IPS-15b (cell line): ENCODE measurements around the gene MCM5.

ENCODE experiments used
- H3K27me3 ChIP-seq: one replicate; pipeline ENCODE4 v1.6.1; 2013; ENCODE audit warnings: low read length; ENCODE audit not compliant: control insufficient read depth, insufficient read depth
- H3K36me3 ChIP-seq: one replicate; pipeline ENCODE4 v1.6.1; 2013; ENCODE audit warnings: low read length; ENCODE audit not compliant: control insufficient read depth, insufficient read depth
- H3K4me1 ChIP-seq: one replicate; pipeline ENCODE4 v1.6.1; 2013; ENCODE audit warnings: mild to moderate bottlenecking, low read length; ENCODE audit not compliant: control insufficient read depth, insufficient read depth
- H3K4me3 ChIP-seq: one replicate; pipeline ENCODE4 v1.5.1; 2013; ENCODE audit warnings: low read depth, low read length
- H3K9ac ChIP-seq: one replicate; pipeline ENCODE4 v1.6.1; 2013; ENCODE audit warnings: low read depth, mild to moderate bottlenecking, low read length
- H3K9me3 ChIP-seq: one replicate; pipeline ENCODE4 v1.6.1; 2013; ENCODE audit warnings: mild to moderate bottlenecking, low read length; ENCODE audit not compliant: control insufficient read depth, insufficient read depth

Gene MCM5

GRCh38 chr22:35409783-35410662 lies 10.1 kb downstream of the MCM5 start:
- Histone ChIP-seq H3K4me3 (no peak overlapping the region), H3K36me3 (peaks cover 84% of the 10 kb centered on the region), H3K9ac (no peak overlapping the region)

GRCh38 chr22:35410663-35411034 lies 10.7 kb downstream of the MCM5 start:
- no peak overlapping the region for H3K4me3 ChIP-seq
- H3K9ac ChIP-seq, result no peak overlapping the region
- H3K9me3 ChIP-seq, result no peaks in the 10 kb centered on the region

More at GRCh38 chr22:35409783-35410662, 10.1 kb downstream of the MCM5 start:
- Histone ChIP-seq H3K4me1 (no peaks in the 10 kb centered on the region), H3K27me3 (no peaks in the 10 kb centered on the region), H3K9me3 (no peaks in the 10 kb centered on the region)

DNA sequence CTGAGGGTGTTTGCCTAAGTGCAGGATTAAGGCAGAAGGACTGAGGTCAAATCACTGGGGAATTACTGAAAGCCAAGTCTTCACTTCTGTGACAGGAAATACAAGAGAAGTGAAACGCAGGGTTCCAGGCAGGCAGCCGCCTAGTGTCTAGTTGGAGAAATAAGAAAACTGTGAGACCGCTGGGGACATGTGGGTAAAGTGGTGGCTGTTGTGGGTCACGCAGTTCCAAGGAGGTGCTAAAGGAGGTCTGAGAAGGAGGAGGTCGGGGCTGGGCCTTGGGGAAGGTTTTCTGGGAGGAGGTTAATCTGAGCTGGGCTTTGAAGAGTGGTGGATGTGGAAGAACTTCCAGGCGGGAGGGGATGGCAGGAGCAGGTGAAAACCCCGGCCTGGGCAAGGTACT lies 11.2 kb downstream of the MCM5 start:
- H3K36me3 ChIP-seq, result peaks cover 93% of the 10 kb centered on the region
- no peaks in the 10 kb centered on the region for H3K4me1 ChIP-seq
- H3K27me3 ChIP-seq, result no peaks in the 10 kb centered on the region
- H3K4me3 ChIP-seq, result no peak overlapping the region
- no peak overlapping the region for H3K9ac ChIP-seq
- H3K9me3 ChIP-seq, result no peaks in the 10 kb centered on the region

More at GRCh38 chr22:35410663-35411034, 10.7 kb downstream of the MCM5 start:
- H3K27me3 ChIP-seq, result no peaks in the 10 kb centered on the region
- peaks cover 90% of the 10 kb centered on the region for H3K36me3 ChIP-seq
- no peaks in the 10 kb centered on the region for H3K4me1 ChIP-seq

DNA sequence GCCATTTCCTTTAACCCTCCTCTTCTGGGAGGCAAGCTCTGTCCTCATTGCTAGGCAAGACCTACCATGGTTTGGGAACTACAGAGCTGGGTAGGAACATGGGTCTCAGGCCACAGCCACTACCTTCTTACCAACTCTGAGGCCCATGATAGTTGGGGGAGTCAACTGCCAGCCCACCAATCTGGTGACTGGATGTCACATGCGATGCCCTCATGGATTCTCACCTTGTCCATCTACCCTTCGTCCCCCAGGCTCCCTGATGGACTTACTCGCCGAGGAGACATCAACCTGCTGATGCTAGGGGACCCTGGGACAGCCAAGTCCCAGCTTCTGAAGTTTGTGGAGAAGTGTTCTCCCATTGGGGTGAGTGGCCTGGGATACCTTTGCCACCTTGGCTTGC lies 13.7 kb downstream of the MCM5 start:
- peaks cover 91% of the 10 kb centered on the region for H3K36me3 ChIP-seq
- H3K27me3 ChIP-seq, result no peaks in the 10 kb centered on the region
- H3K4me3 ChIP-seq, result no peak overlapping the region
- no peak overlapping the region for H3K9ac ChIP-seq
- H3K4me1 ChIP-seq, result no peaks in the 10 kb centered on the region
- H3K9me3 ChIP-seq, result no peaks in the 10 kb centered on the region

DNA sequence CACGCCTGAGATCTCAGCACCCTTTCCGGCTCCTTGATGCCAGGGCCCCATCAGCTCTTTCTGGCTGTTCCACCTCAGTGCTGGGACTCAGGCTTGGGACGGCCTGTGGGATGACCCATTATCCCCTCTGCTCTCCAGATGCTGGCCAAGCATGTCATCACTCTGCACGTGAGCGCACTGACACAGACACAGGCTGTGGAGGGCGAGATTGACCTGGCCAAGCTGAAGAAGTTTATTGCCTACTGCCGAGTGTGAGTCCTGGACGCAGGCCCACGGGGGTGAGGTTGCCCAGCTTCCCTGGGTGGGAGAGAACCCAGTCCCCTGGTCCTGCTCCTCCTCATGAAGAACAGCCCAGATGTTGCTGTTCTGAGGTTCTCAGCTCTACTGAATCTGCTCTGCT lies 17.7 kb downstream of the MCM5 start:
- no peak overlapping the region for H3K4me3 ChIP-seq
- H3K36me3 ChIP-seq, result peaks cover 90% of the 10 kb centered on the region
- H3K4me1 ChIP-seq, result no peaks in the 10 kb centered on the region
- no peak overlapping the region for H3K9ac ChIP-seq
- H3K27me3 ChIP-seq, result no peaks in the 10 kb centered on the region
- no peaks in the 10 kb centered on the region for H3K9me3 ChIP-seq

DNA sequence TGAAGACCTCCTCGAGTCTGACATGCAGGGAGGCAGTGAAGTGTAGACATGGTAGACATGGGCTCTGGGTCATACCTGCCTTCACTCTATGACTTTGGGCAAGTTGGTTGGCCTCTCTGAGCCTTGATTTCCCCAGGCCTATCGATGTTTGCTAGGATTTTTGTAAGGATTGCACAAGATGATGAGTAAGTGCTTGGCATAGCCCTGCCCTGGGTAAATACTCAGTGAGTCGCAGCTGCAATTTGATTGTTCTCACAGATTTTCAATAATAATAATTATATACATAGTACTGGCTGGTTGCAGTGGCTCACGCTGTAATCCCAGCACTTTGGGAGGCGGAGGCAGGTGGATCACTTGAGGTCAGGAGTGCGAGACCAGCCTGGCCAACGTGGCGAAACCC lies 18.1 kb downstream of the MCM5 start:
- Histone ChIP-seq H3K4me3 (no peak overlapping the region), H3K27me3 (no peaks in the 10 kb centered on the region), H3K9ac (no peak overlapping the region), H3K36me3 (peaks cover 92% of the 10 kb centered on the region), H3K9me3 (no peaks in the 10 kb centered on the region), H3K4me1 (no peaks in the 10 kb centered on the region)

GRCh38 chr22:35418731-35419130 lies 18.8 kb downstream of the MCM5 start:
- Histone ChIP-seq H3K4me3 (no peak overlapping the region), H3K27me3 (no peaks in the 10 kb centered on the region), H3K4me1 (no peaks in the 10 kb centered on the region), H3K9ac (no peak overlapping the region), H3K36me3 (peaks cover 92% of the 10 kb centered on the region), H3K9me3 (no peaks in the 10 kb centered on the region)

GRCh38 chr22:35419756-35420155 lies 19.8 kb downstream of the MCM5 start:
- H3K4me3 ChIP-seq, result no peak overlapping the region
- peaks cover 95% of the 10 kb centered on the region for H3K36me3 ChIP-seq
- no peaks in the 10 kb centered on the region for H3K27me3 ChIP-seq
- H3K4me1 ChIP-seq, result no peaks in the 10 kb centered on the region
- H3K9ac ChIP-seq, result no peak overlapping the region
- H3K9me3 ChIP-seq, result no peaks in the 10 kb centered on the region

GRCh38 chr22:35421121-35421520 lies 21.2 kb downstream of the MCM5 start:
- Histone ChIP-seq H3K36me3 (peaks cover 92% of the 10 kb centered on the region), H3K27me3 (no peaks in the 10 kb centered on the region), H3K9me3 (no peaks in the 10 kb centered on the region), H3K4me1 (peaks cover 8% of the 10 kb centered on the region), H3K4me3 (no peak overlapping the region), H3K9ac (no peak overlapping the region)

DNA sequence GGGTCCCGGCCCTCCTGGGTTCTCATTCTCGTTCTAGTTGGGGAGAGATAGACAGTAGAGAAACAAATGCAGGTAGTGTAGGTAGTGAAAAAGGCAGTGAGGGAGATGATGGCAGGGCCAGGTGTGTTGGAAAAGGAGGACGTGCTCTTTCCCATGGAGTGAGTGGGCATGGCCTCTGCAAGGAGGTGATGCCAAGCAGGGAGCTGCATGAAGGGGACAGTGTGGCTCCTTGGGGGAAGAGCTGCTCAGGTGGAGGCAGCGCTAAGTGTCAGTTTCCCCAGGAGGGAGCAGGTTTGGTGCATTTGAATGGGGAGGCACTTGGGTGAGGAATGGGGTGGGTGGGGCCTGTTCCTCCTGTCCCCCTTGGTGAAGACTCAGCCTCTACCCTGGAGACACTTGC lies 22.2 kb downstream of the MCM5 start:
- Histone ChIP-seq H3K36me3 (peaks cover 82% of the 10 kb centered on the region), H3K4me1 (peaks cover 12% of the 10 kb centered on the region), H3K9me3 (no peaks in the 10 kb centered on the region), H3K9ac (peak overlapping the region; percentile 29), H3K4me3 (no peak overlapping the region), H3K27me3 (no peaks in the 10 kb centered on the region)

DNA sequence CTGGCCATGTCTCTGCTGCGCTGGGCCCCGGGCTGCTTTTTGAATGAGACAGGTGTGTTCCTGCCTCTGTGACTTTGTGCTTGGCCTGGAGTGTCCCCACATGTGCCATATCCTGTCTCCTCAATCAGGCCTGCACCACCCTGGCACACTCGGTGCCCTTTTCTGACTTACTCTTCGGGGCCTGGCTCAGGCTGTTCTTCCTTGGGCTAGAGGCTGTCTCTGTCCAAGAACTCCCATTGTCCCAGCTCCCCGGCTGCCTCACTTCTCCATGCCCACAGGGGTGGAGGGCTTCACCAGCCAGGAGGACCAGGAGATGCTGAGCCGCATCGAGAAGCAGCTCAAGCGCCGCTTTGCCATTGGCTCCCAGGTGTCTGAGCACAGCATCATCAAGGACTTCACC lies 23.0 kb downstream of the MCM5 start:
- H3K27me3 ChIP-seq, result no peaks in the 10 kb centered on the region
- no peaks in the 10 kb centered on the region for H3K9me3 ChIP-seq
- H3K4me1 ChIP-seq, result peaks cover 12% of the 10 kb centered on the region
- H3K9ac ChIP-seq, result no peak overlapping the region
- H3K36me3 ChIP-seq, result peaks cover 74% of the 10 kb centered on the region
- H3K4me3 ChIP-seq, result no peak overlapping the region

- peaks cover 70% of the 10 kb centered on the region for H3K36me3 ChIP-seq
Observed at GRCh38 chr22:35424081-35424480, 24.1 kb downstream of the MCM5 start.

More at GRCh38 chr22:35424081-35424480, 24.1 kb downstream of the MCM5 start:
- no peak overlapping the region for H3K9ac ChIP-seq
- peaks cover 12% of the 10 kb centered on the region for H3K4me1 ChIP-seq
- H3K27me3 ChIP-seq, result no peaks in the 10 kb centered on the region
- no peaks in the 10 kb centered on the region for H3K9me3 ChIP-seq
- no peak overlapping the region for H3K4me3 ChIP-seq
